ENCODE results near the gene ESAM.

DNA sequence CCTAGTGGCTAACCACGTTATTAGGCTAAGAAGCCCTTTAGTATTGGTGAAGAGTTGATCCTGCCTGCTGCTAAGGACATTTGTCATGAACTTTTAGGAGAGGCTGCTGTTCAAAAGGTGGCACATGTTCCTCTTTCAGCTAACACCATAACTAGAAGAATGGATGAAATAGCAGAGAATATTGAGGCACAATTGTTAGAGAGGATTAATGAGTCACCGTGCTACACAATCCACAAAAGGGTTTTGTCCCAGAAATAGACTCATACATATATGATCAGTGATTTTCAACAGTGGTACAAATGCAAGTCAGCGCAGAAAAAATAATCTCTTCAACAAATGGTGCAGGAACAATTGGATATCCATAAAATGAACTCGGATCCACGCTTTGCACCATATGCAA lies 45.1 kb upstream of the ESAM start:
- TF ChIP-seq, protein P1, sequence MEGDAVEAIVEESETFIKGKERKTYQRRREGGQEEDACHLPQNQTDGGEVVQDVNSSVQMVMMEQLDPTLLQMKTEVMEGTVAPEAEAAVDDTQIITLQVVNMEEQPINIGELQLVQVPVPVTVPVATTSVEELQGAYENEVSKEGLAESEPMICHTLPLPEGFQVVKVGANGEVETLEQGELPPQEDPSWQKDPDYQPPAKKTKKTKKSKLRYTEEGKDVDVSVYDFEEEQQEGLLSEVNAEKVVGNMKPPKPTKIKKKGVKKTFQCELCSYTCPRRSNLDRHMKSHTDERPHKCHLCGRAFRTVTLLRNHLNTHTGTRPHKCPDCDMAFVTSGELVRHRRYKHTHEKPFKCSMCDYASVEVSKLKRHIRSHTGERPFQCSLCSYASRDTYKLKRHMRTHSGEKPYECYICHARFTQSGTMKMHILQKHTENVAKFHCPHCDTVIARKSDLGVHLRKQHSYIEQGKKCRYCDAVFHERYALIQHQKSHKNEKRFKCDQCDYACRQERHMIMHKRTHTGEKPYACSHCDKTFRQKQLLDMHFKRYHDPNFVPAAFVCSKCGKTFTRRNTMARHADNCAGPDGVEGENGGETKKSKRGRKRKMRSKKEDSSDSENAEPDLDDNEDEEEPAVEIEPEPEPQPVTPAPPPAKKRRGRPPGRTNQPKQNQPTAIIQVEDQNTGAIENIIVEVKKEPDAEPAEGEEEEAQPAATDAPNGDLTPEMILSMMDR (IDR thresholded peaks at IDR 0.05), result no peak
- no peak for TF ChIP-seq POLR2A (IDR thresholded peaks at IDR 0.05)
